ENCODE data around the gene BLMH.

BLMH gene

DNA sequence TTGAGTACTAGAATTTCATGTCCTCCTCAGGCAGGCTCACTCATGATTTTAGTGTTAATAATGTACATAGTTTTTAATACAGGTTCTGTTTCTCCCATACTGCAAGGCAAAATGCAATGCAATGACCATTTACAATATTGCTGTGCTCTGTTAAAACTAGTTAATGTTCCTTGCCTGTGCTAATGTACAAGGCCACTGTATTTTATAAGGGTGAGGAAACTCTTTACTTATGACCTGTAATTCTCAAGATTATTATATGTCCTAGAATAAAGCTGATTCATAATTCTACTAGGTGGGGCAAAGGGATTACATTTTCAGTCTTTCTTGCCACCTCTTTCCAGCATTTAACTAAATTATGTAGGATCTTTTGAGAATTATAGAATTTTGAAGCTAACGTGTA, 22.7 kb upstream of the BLMH start:
- TF ChIP-seq, protein P1, sequence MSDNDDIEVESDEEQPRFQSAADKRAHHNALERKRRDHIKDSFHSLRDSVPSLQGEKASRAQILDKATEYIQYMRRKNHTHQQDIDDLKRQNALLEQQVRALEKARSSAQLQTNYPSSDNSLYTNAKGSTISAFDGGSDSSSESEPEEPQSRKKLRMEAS (IDR thresholded peaks at IDR 0.05; ENCODE audit: low read depth, low read length) = no peak
- TF ChIP-seq POLR2A (IDR thresholded peaks at IDR 0.05; ENCODE audit: extremely low read depth, insufficient read length) (no peak), MYC (IDR thresholded peaks at IDR 0.05; ENCODE audit: low read depth, low read length) (no peak)
- TF ChIP-seq, protein P2, sequence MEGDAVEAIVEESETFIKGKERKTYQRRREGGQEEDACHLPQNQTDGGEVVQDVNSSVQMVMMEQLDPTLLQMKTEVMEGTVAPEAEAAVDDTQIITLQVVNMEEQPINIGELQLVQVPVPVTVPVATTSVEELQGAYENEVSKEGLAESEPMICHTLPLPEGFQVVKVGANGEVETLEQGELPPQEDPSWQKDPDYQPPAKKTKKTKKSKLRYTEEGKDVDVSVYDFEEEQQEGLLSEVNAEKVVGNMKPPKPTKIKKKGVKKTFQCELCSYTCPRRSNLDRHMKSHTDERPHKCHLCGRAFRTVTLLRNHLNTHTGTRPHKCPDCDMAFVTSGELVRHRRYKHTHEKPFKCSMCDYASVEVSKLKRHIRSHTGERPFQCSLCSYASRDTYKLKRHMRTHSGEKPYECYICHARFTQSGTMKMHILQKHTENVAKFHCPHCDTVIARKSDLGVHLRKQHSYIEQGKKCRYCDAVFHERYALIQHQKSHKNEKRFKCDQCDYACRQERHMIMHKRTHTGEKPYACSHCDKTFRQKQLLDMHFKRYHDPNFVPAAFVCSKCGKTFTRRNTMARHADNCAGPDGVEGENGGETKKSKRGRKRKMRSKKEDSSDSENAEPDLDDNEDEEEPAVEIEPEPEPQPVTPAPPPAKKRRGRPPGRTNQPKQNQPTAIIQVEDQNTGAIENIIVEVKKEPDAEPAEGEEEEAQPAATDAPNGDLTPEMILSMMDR (IDR thresholded peaks at IDR 0.05; ENCODE audit: low read depth, low read length) = no peak
- no peak for DNase-seq (ENCODE audit: low read depth)
- no peak overlapping the region for H3K4me3 ChIP-seq (ENCODE audit: low read depth, low read length)

DNA sequence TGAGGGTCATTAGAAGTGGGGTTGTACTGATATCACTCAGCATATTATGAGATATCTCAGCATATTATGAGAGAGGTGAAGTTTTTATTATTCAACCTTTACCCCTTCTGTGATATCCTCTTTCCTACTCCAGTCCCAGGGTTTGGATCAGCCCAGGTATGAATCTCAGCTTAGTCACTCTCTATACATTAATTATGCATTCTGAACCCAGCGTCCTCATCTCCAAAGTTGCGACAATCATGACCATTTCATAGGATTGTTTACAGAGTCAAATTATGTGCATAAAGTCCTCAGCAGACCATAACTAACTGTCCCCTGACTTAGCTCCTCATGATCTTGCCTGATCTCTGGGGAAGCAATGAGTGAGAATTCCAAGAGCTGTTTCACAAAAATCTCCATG, 20.5 kb upstream of the BLMH start:
- no peak overlapping the region for H3K4me3 ChIP-seq (ENCODE audit: low read depth, low read length)
- DNase-seq (ENCODE audit: low read depth) = no peak
- TF ChIP-seq, protein P2 (IDR thresholded peaks at IDR 0.05; ENCODE audit: low read depth, low read length) = no peak
- TF ChIP-seq POLR2A (IDR thresholded peaks at IDR 0.05; ENCODE audit: extremely low read depth, insufficient read length) (no peak), MYC (IDR thresholded peaks at IDR 0.05; ENCODE audit: low read depth, low read length) (no peak)
- TF ChIP-seq, protein P1 (IDR thresholded peaks at IDR 0.05; ENCODE audit: low read depth, low read length) = no peak

DNA sequence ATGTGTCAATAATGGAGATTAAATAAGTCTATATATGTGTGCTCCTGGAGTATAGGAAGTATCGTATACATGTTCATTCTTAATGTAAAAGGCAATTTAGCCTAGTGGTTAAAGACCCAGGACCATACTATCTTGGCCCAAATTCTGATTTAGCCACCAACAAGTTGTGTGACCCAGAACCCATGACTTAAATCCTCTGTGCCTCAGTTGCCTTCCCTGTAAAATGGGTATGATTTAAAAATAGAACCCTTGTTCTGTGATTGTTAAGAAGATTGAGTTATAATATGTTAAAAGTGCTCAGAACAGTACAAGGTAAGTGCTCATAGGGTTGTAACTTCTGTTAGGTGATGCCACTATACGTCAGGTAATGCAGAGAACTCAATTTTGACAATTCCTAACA, 18.8 kb upstream of the BLMH start:
- DNase-seq (ENCODE audit: low read depth) = no peak
- H3K4me3 ChIP-seq (ENCODE audit: low read depth, low read length) = no peak overlapping the region
- no peak for TF ChIP-seq MYC (IDR thresholded peaks at IDR 0.05; ENCODE audit: low read depth, low read length)
- TF ChIP-seq, protein P2 (IDR thresholded peaks at IDR 0.05; ENCODE audit: low read depth, low read length) = no peak
- no peak for TF ChIP-seq POLR2A (IDR thresholded peaks at IDR 0.05; ENCODE audit: extremely low read depth, insufficient read length)
- TF ChIP-seq, protein P1 (IDR thresholded peaks at IDR 0.05; ENCODE audit: low read depth, low read length) = no peak

DNA sequence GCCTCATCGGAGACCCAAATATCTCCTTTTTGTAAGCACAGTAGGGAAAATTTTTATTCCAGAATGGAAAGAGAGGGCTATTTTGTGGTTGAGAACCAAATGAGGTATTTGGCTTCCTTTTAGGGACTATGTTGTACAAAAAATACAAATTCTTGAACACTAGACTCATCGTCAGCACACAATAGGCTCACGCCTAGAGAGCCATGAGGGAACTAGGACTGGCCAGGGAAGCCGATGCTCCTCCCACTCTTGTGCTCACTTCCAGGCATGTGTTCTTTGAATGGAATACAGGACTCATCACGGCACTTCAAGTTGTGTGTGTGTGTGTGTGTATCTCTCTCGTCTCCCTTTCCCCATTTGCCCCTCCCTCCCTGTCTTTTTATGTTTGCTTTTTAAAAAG, 17.8 kb upstream of the BLMH start:
- TF ChIP-seq, protein P2 (IDR thresholded peaks at IDR 0.05; ENCODE audit: low read depth, low read length) = no peak
- TF ChIP-seq MYC (IDR thresholded peaks at IDR 0.05; ENCODE audit: low read depth, low read length) (no peak), POLR2A (IDR thresholded peaks at IDR 0.05; ENCODE audit: extremely low read depth, insufficient read length) (no peak)
- TF ChIP-seq, protein P1 (IDR thresholded peaks at IDR 0.05; ENCODE audit: low read depth, low read length) = no peak
- no peak overlapping the region for H3K4me3 ChIP-seq (ENCODE audit: low read depth, low read length)
- no peak for DNase-seq (ENCODE audit: low read depth)

DNA sequence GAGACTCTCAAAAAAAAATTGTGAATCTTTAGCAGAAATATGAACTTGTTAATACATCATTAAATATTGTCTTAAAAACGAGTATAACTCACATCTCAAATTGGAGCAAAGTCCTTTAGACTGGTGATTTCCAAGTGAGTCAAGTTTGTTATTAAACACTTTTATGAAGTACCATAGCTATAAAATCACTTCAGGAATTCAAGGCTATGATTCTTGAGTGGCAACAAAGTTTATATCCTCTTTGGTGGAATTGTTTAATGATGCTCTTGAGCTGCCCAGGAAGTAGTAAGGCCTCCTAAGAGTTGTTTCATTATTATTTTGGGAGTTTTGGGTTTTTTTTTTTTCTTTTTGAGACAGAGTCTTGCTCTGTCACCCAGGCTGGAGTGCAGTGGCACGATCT, 16.7 kb upstream of the BLMH start:
- no peak for DNase-seq (ENCODE audit: low read depth)
- TF ChIP-seq, protein P1 (IDR thresholded peaks at IDR 0.05; ENCODE audit: low read depth, low read length) = no peak
- TF ChIP-seq, protein P2 (IDR thresholded peaks at IDR 0.05; ENCODE audit: low read depth, low read length) = no peak
- no peak for TF ChIP-seq POLR2A (IDR thresholded peaks at IDR 0.05; ENCODE audit: extremely low read depth, insufficient read length)
- TF ChIP-seq MYC (IDR thresholded peaks at IDR 0.05; ENCODE audit: low read depth, low read length) = no peak
- H3K4me3 ChIP-seq (ENCODE audit: low read depth, low read length) = no peak overlapping the region

DNA sequence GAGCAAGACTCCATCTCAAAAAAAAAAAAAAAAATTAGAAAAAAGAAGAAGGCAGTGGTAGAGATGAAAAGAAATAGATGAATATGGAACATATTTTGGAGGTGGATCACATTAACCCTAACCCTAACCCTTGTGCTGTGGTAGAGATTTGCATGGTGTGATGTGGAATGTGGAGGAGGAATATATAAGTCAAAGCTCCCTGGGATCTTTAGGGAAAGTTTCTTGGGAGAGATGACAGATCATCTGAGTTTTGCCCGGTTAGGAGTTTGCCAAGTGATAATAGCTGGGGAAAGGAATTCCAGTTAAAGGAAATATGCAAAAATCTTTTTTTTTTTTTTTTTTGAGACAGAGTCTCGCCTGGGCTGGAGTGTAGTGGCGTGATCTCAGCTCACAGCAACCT, 13.0 kb upstream of the BLMH start:
- no peak for DNase-seq (ENCODE audit: low read depth)
- H3K4me3 ChIP-seq (ENCODE audit: low read depth, low read length) = no peak overlapping the region
- TF ChIP-seq, protein P2 (IDR thresholded peaks at IDR 0.05; ENCODE audit: low read depth, low read length) = no peak
- TF ChIP-seq, protein P1 (IDR thresholded peaks at IDR 0.05; ENCODE audit: low read depth, low read length) = no peak
- TF ChIP-seq POLR2A (IDR thresholded peaks at IDR 0.05; ENCODE audit: extremely low read depth, insufficient read length) (no peak), MYC (IDR thresholded peaks at IDR 0.05; ENCODE audit: low read depth, low read length) (no peak)
